Right ventricle myocardium superior (tissue), 1 donor: ENCODE measurements around the gene CLIP4. TPM values are rescaled to one million over a fixed set of nuclear protein-coding genes. Genes with fewer than 3 reads are reported as not detected.
A peak's percentile ranks its signal among the peaks of the same experiment; 100 is the strongest.

Experiments used
- ATAC-seq: fragments of 200-7000 bp; cut with Tn5 transposase; one replicate; pipeline ENCODE4 v1.9.1; 2020; ENCODE audit warnings: mild to moderate bottlenecking; ENCODE audit not compliant: poor library complexity
- DNase-seq: peaks from one replicate; pipeline ENCODE4 v3.0.0-alpha.2; 2020
- intact Hi-C: fragments of 100-400 bp; cut with DNase I; formaldehyde crosslinking; loops from one replicate; pipeline ENCODE4 v1.11.2; 2022
- total RNA-seq: library from RNA; stranded (reverse); fragmentation: NEBNext Ultra II Directional; extraction: Animal tissue kit (Norgen Biotek cat#: 25700); gene quantifications from one replicate; pipeline ENCODE4 v1.2.1, GENCODE V29; 2021
- donor health status: DM: no; HTN: yes; CAD: no; lungs with severe emphysema.

The CLIP4 gene
- total RNA-seq, 1 donor from 2014 or later = 25.6 TPM

GRCh38 chr2:29226808-29227207, 111.6 kb downstream of the CLIP4 start:
- DNase-seq = no peak
- ATAC-seq = no peak
- intact Hi-C loops = no loop called here

GRCh38 chr2:29227935-29228675, 112.9 kb downstream of the CLIP4 start:
- no peak for DNase-seq
- no peak for ATAC-seq
- intact Hi-C loops = no loop called here

- intact Hi-C loops = no loop called here
- ATAC-seq = no peak
- DNase-seq = no peak
These were observed 113.7 kb downstream of the CLIP4 start for GRCh38 chr2:29228947-29229346.

GRCh38 chr2:29229640-29230039, 114.4 kb downstream of the CLIP4 start:
- no peak for ATAC-seq
- intact Hi-C loops = no loop called here
- no peak for DNase-seq

- intact Hi-C loops = no loop called here
- DNase-seq (no peak), ATAC-seq (no peak)
These were observed 116.8 kb downstream of the CLIP4 start for GRCh38 chr2:29232041-29232440.

GRCh38 chr2:29233428-29233827, 118.2 kb downstream of the CLIP4 start:
- intact Hi-C loops = no loop called here
- no peak for ATAC-seq
- no peak for DNase-seq

GRCh38 chr2:29235411-29235810, 120.2 kb downstream of the CLIP4 start:
- ATAC-seq = no peak
- no peak for DNase-seq
- intact Hi-C loops = no loop called here

- DNase-seq = no peak
- intact Hi-C loops = no loop called here
- ATAC-seq = no peak
These were observed 120.9 kb downstream of the CLIP4 start for GRCh38 chr2:29236074-29236473.

- DNase-seq (no peak), ATAC-seq (peak; percentile 69)
- intact Hi-C loops = no loop called here
These were observed 123.3 kb downstream of the CLIP4 start for GRCh38 chr2:29238497-29238896.

Other genes starting within 250 kb of the CLIP4 start
- 22.2 TPM for gene TRMT61B, start 245.1 kb upstream of the CLIP4 start, total RNA-seq
- 19.0 TPM for gene WDR43, start 220.7 kb upstream of the CLIP4 start, total RNA-seq
- gene TOGARAM2, start 134.1 kb upstream of the CLIP4 start, total RNA-seq = 42.8 TPM
- 0.67 TPM for gene PCARE, start 40.9 kb upstream of the CLIP4 start, total RNA-seq